ENCODE results near the gene CCDC149.

CCDC149 gene

GRCh38 chr4:24876431-24876830 is 36.4 kb downstream of the CCDC149 start:
- ATAC-seq (ENCODE audit: insufficient read depth, low read depth) (no peak), DNase-seq (no peak)
- H2AFZ ChIP-seq (ENCODE audit: low read depth, low read length) = no peak overlapping the region
- no peak overlapping the region for H3K27ac ChIP-seq (ENCODE audit: low read length)
- H3K4me3 ChIP-seq (ENCODE audit: low read depth in 1 of 2, low read length in 2 of 2) = no peak overlapping the region
- H4K20me1 ChIP-seq (ENCODE audit: insufficient read depth, low read length) = no peaks in the 10 kb centered on the region
- H3K9me3 ChIP-seq (ENCODE audit: insufficient read depth, low read length, severe bottlenecking) = no peaks in the 10 kb centered on the region
- H3K4me2 ChIP-seq (ENCODE audit: insufficient read depth, low read length) = no peak overlapping the region
- no peaks in the 10 kb centered on the region for H3K79me2 ChIP-seq (ENCODE audit: insufficient read depth, low read length)
- no peak for TF ChIP-seq EZH2 (IDR thresholded peaks at IDR 0.05; ENCODE audit: borderline replicate concordance, low read depth, low read length, severe bottlenecking)
- no peak for TF ChIP-seq CTCF (IDR thresholded peaks at IDR 0.05; ENCODE audit: borderline replicate concordance, extremely low read depth, low read length, poor library complexity, severe bottlenecking)
- no peaks in the 10 kb centered on the region for H3K36me3 ChIP-seq (ENCODE audit: insufficient read depth, low read length)
- no peak overlapping the region for H3K9ac ChIP-seq (ENCODE audit: low read depth, low read length)
- peaks cover 2% of the 10 kb centered on the region for H3K27me3 ChIP-seq (ENCODE audit: insufficient read depth, low read length, poor library complexity)
- no peaks in the 10 kb centered on the region for H3K4me1 ChIP-seq (ENCODE audit: insufficient read depth, low read length)

- no peaks in the 10 kb centered on the region for H3K4me1 ChIP-seq (ENCODE audit: insufficient read depth, low read length)
- no peak overlapping the region for H2AFZ ChIP-seq (ENCODE audit: low read depth, low read length)
- H3K4me2 ChIP-seq (ENCODE audit: insufficient read depth, low read length) = no peak overlapping the region
- H3K27ac ChIP-seq (ENCODE audit: low read length) = no peak overlapping the region
- TF ChIP-seq EZH2 (IDR thresholded peaks at IDR 0.05; ENCODE audit: borderline replicate concordance, low read depth, low read length, severe bottlenecking) = no peak
- TF ChIP-seq CTCF (IDR thresholded peaks at IDR 0.05; ENCODE audit: borderline replicate concordance, extremely low read depth, low read length, poor library complexity, severe bottlenecking) = no peak
- DNase-seq (no peak), ATAC-seq (ENCODE audit: insufficient read depth, low read depth) (no peak)
- no peaks in the 10 kb centered on the region for H3K79me2 ChIP-seq (ENCODE audit: insufficient read depth, low read length)
- no peaks in the 10 kb centered on the region for H3K36me3 ChIP-seq (ENCODE audit: insufficient read depth, low read length)
- no peak overlapping the region for H3K9ac ChIP-seq (ENCODE audit: low read depth, low read length)
- H3K4me3 ChIP-seq (ENCODE audit: low read depth in 1 of 2, low read length in 2 of 2) = no peak overlapping the region
- H4K20me1 ChIP-seq (ENCODE audit: insufficient read depth, low read length) = no peaks in the 10 kb centered on the region
- H3K27me3 ChIP-seq (ENCODE audit: insufficient read depth, low read length, poor library complexity) = no peaks in the 10 kb centered on the region
- no peaks in the 10 kb centered on the region for H3K9me3 ChIP-seq (ENCODE audit: insufficient read depth, low read length, severe bottlenecking)
Measured at GRCh38 chr4:24872720-24873119, 40.1 kb downstream of the CCDC149 start.

GRCh38 chr4:24871210-24871609 is 41.6 kb downstream of the CCDC149 start:
- no peaks in the 10 kb centered on the region for H3K4me1 ChIP-seq (ENCODE audit: insufficient read depth, low read length)
- no peak overlapping the region for H2AFZ ChIP-seq (ENCODE audit: low read depth, low read length)
- no peaks in the 10 kb centered on the region for H3K9me3 ChIP-seq (ENCODE audit: insufficient read depth, low read length, severe bottlenecking)
- H3K9ac ChIP-seq (ENCODE audit: low read depth, low read length) = no peak overlapping the region
- H3K36me3 ChIP-seq (ENCODE audit: insufficient read depth, low read length) = no peaks in the 10 kb centered on the region
- DNase-seq = no peak
- ATAC-seq (ENCODE audit: insufficient read depth, low read depth) = no peak
- H3K27me3 ChIP-seq (ENCODE audit: insufficient read depth, low read length, poor library complexity) = no peaks in the 10 kb centered on the region
- no peak overlapping the region for H3K27ac ChIP-seq (ENCODE audit: low read length)
- H3K4me2 ChIP-seq (ENCODE audit: insufficient read depth, low read length) = no peak overlapping the region
- no peak overlapping the region for H3K4me3 ChIP-seq (ENCODE audit: low read depth in 1 of 2, low read length in 2 of 2)
- H4K20me1 ChIP-seq (ENCODE audit: insufficient read depth, low read length) = no peaks in the 10 kb centered on the region
- no peaks in the 10 kb centered on the region for H3K79me2 ChIP-seq (ENCODE audit: insufficient read depth, low read length)
- no peak for TF ChIP-seq EZH2 (IDR thresholded peaks at IDR 0.05; ENCODE audit: borderline replicate concordance, low read depth, low read length, severe bottlenecking)
- no peak for TF ChIP-seq CTCF (IDR thresholded peaks at IDR 0.05; ENCODE audit: borderline replicate concordance, extremely low read depth, low read length, poor library complexity, severe bottlenecking)

- no peak overlapping the region for H2AFZ ChIP-seq (ENCODE audit: low read depth, low read length)
- H3K79me2 ChIP-seq (ENCODE audit: insufficient read depth, low read length) = no peaks in the 10 kb centered on the region
- no peak for DNase-seq
- no peak for ATAC-seq (ENCODE audit: insufficient read depth, low read depth)
- no peak overlapping the region for H3K4me2 ChIP-seq (ENCODE audit: insufficient read depth, low read length)
- no peaks in the 10 kb centered on the region for H3K27me3 ChIP-seq (ENCODE audit: insufficient read depth, low read length, poor library complexity)
- peaks cover 6% of the 10 kb centered on the region for H3K9me3 ChIP-seq (ENCODE audit: insufficient read depth, low read length, severe bottlenecking)
- no peak overlapping the region for H3K9ac ChIP-seq (ENCODE audit: low read depth, low read length)
- no peaks in the 10 kb centered on the region for H3K36me3 ChIP-seq (ENCODE audit: insufficient read depth, low read length)
- TF ChIP-seq CTCF (IDR thresholded peaks at IDR 0.05; ENCODE audit: borderline replicate concordance, extremely low read depth, low read length, poor library complexity, severe bottlenecking) = no peak
- TF ChIP-seq EZH2 (IDR thresholded peaks at IDR 0.05; ENCODE audit: borderline replicate concordance, low read depth, low read length, severe bottlenecking) = no peak
- no peaks in the 10 kb centered on the region for H4K20me1 ChIP-seq (ENCODE audit: insufficient read depth, low read length)
- H3K27ac ChIP-seq (ENCODE audit: low read length) = no peak overlapping the region
- H3K4me3 ChIP-seq (ENCODE audit: low read depth in 1 of 2, low read length in 2 of 2) = no peak overlapping the region
- H3K4me1 ChIP-seq (ENCODE audit: insufficient read depth, low read length) = no peaks in the 10 kb centered on the region
Measured at GRCh38 chr4:24867766-24868296, 45.0 kb downstream of the CCDC149 start.

Data from DND-41 (cell line).